ENCODE results near the gene THRB.

Gene THRB

GRCh38 chr3:24352893-24353553 lies 141.6 kb downstream of the THRB start:
- DNase-seq (ENCODE audit: low read depth, low spot score), result no peak

- DNase-seq (ENCODE audit: low read depth, low spot score), result no peak
Observed at GRCh38 chr3:24351779-24352469, 142.7 kb downstream of the THRB start.

GRCh38 chr3:24349367-24350019 lies 145.2 kb downstream of the THRB start:
- no peak for DNase-seq (ENCODE audit: low read depth, low spot score)

GRCh38 chr3:24348348-24348747 lies 146.3 kb downstream of the THRB start:
- no peak for DNase-seq (ENCODE audit: low read depth, low spot score)

GRCh38 chr3:24344784-24345439 lies 149.7 kb downstream of the THRB start:
- DNase-seq (ENCODE audit: low read depth, low spot score), result no peak

GRCh38 chr3:24343084-24343783 lies 151.4 kb downstream of the THRB start:
- no peak for DNase-seq (ENCODE audit: low read depth, low spot score)

- DNase-seq (ENCODE audit: low read depth, low spot score), result no peak
Observed at GRCh38 chr3:24342275-24342674, 152.4 kb downstream of the THRB start.

- DNase-seq (ENCODE audit: low read depth, low spot score), result no peak
Observed at GRCh38 chr3:24341668-24342067, 153.0 kb downstream of the THRB start.

- no peak for DNase-seq (ENCODE audit: low read depth, low spot score)
Observed at GRCh38 chr3:24340966-24341365, 153.7 kb downstream of the THRB start.

GRCh38 chr3:24340161-24340560 lies 154.5 kb downstream of the THRB start:
- DNase-seq (ENCODE audit: low read depth, low spot score), result no peak

- DNase-seq (ENCODE audit: low read depth, low spot score), result no peak
Observed at GRCh38 chr3:24339266-24339825, 155.3 kb downstream of the THRB start.

GRCh38 chr3:24338409-24339130 lies 156.1 kb downstream of the THRB start:
- DNase-seq (ENCODE audit: low read depth, low spot score), result no peak

- DNase-seq (ENCODE audit: low read depth, low spot score), result no peak
Observed at GRCh38 chr3:24336101-24336500, 158.5 kb downstream of the THRB start.

- no peak for DNase-seq (ENCODE audit: low read depth, low spot score)
Observed at GRCh38 chr3:24332092-24332491, 162.6 kb downstream of the THRB start.

- DNase-seq (ENCODE audit: low read depth, low spot score), result no peak
Observed at GRCh38 chr3:24323272-24323671, 171.4 kb downstream of the THRB start.

GRCh38 chr3:24320601-24321000 lies 174.0 kb downstream of the THRB start:
- DNase-seq (ENCODE audit: low read depth, low spot score), result no peak

GRCh38 chr3:24318677-24319287 lies 175.9 kb downstream of the THRB start:
- DNase-seq (ENCODE audit: low read depth, low spot score), result no peak

GRCh38 chr3:24316887-24317383 lies 177.7 kb downstream of the THRB start:
- no peak for DNase-seq (ENCODE audit: low read depth, low spot score)

- DNase-seq (ENCODE audit: low read depth, low spot score), result no peak
Observed at GRCh38 chr3:24315971-24316370, 178.7 kb downstream of the THRB start.

- DNase-seq (ENCODE audit: low read depth, low spot score), result no peak
Observed at GRCh38 chr3:24315356-24315755, 179.3 kb downstream of the THRB start.

All from iPS DF 19.7 (cell line).